ENCODE data around the gene GLIPR1.
"Not testable (repeated sequence)": the region's sequence is repeated elsewhere in the genome, so short reads cannot be mapped to it uniquely, and the experiment has no call there.

Gene GLIPR1

GRCh38 chr12:75476071-75476470, 4.5 kb upstream of the GLIPR1 start:
- no peak for DNase-seq

GRCh38 chr12:75477137-75477536, 3.4 kb upstream of the GLIPR1 start:
- DNase-seq = no peak

GRCh38 chr12:75478116-75478794, 2.3 kb upstream of the GLIPR1 start:
- no peak for DNase-seq

- no peak for DNase-seq
Measured at GRCh38 chr12:75479963-75480461, 543 bp upstream of the GLIPR1 start.

- DNase-seq = no peak
Measured at GRCh38 chr12:75481013-75481705, 604 bp downstream of the GLIPR1 start.

- DNase-seq = no peak
Measured at GRCh38 chr12:75481774-75482173, 1.2 kb downstream of the GLIPR1 start.

GRCh38 chr12:75482646-75483045, 2.1 kb downstream of the GLIPR1 start:
- no peak for DNase-seq

GRCh38 chr12:75483431-75483830, 2.9 kb downstream of the GLIPR1 start:
- DNase-seq = no peak

GRCh38 chr12:75484450-75484849, 3.9 kb downstream of the GLIPR1 start:
- not testable (repeated sequence) for DNase-seq

GRCh38 chr12:75487308-75487707, 6.8 kb downstream of the GLIPR1 start:
- no peak for DNase-seq

- no peak for DNase-seq
Measured at GRCh38 chr12:75488553-75488952, 8.0 kb downstream of the GLIPR1 start.

- no peak for DNase-seq
Measured at GRCh38 chr12:75489187-75489586, 8.6 kb downstream of the GLIPR1 start.

GRCh38 chr12:75489613-75490210, 9.2 kb downstream of the GLIPR1 start:
- no peak for DNase-seq

- no peak for DNase-seq
Measured at GRCh38 chr12:75491169-75491568, 10.6 kb downstream of the GLIPR1 start.

- DNase-seq = no peak
Measured at GRCh38 chr12:75503459-75503858, 22.9 kb downstream of the GLIPR1 start.

GRCh38 chr12:75503866-75504265, 23.3 kb downstream of the GLIPR1 start:
- DNase-seq = no peak

GRCh38 chr12:75505706-75506312, 25.3 kb downstream of the GLIPR1 start:
- no peak for DNase-seq

GRCh38 chr12:75507086-75507485, 26.5 kb downstream of the GLIPR1 start:
- DNase-seq = no peak

GRCh38 chr12:75508159-75508558, 27.6 kb downstream of the GLIPR1 start:
- no peak for DNase-seq

- no peak for DNase-seq
Measured at GRCh38 chr12:75509621-75510020, 29.1 kb downstream of the GLIPR1 start.

GRCh38 chr12:75511116-75512048, 30.8 kb downstream of the GLIPR1 start, which contains the start of gene KRR1:
Gene KRR1 (minus strand): TSS chr12:75511609. CDS start chr12:75511597, 12 bp downstream.
- peak; percentile 95 for DNase-seq

GRCh38 chr12:75521224-75521623, 40.7 kb downstream of the GLIPR1 start:
- DNase-seq = not testable (repeated sequence)

Measured in left hindlimb (tissue), 1 donor.